HepG2 (cell line): Measurements from ENCODE around the gene PPP6R2. TPM values are rescaled to one million over a fixed set of nuclear protein-coding genes. Genes with fewer than 3 reads are reported as not detected.
A peak's percentile ranks its signal among the peaks of the same experiment; 100 is the strongest.

Experiments
- MTF2 ChIP-seq: sonication (generic); formaldehyde crosslinking; IDR thresholded peaks from 2 replicates; pipeline ENCODE4 v1.5.0; 2020; ENCODE audit warnings: missing genetic modification reagents, borderline replicate concordance
- PHF5A ChIP-seq: IDR thresholded peaks from one replicate; pipeline ENCODE4 v1.6.1; 2018; ENCODE audit warnings: low read depth, missing genetic modification reagents; ENCODE audit not compliant: unreplicated experiment
- ZKSCAN8 ChIP-seq: IDR thresholded peaks from 2 replicates; pipeline ENCODE4 v1.6.1; 2016; ENCODE audit warnings: borderline replicate concordance, missing genetic modification reagents, missing compliant biosample characterization
- ZNF138 ChIP-seq: sonication (generic); formaldehyde crosslinking; IDR thresholded peaks from 2 replicates; pipeline ENCODE4 v1.5.0; 2020; ENCODE audit warnings: mild to moderate bottlenecking, low read depth, missing genetic modification reagents
- ZNF34 ChIP-seq: sonication (generic); formaldehyde crosslinking; IDR thresholded peaks from 2 replicates; pipeline ENCODE4 v1.4.0; 2020; ENCODE audit warnings: mild to moderate bottlenecking, missing genetic modification reagents, borderline replicate concordance
- ZNF44 ChIP-seq: sonication (generic); formaldehyde crosslinking; IDR thresholded peaks from 2 replicates; pipeline ENCODE4 v1.5.1; 2020; ENCODE audit warnings: mild to moderate bottlenecking, missing genetic modification reagents
- ZNF557 ChIP-seq: sonication (generic); formaldehyde crosslinking; IDR thresholded peaks from 2 replicates; pipeline ENCODE4 v1.4.0; 2020; ENCODE audit warnings: missing genetic modification reagents
- ZNF761 ChIP-seq: sonication (generic); formaldehyde crosslinking; conservative IDR thresholded peaks from 2 replicates; pipeline ENCODE4 v1.4.0; 2020; ENCODE audit warnings: mild to moderate bottlenecking, missing genetic modification reagents
- ZNF775 ChIP-seq: sonication (generic); formaldehyde crosslinking; IDR thresholded peaks from 2 replicates; pipeline ENCODE4 v1.4.0; 2020; ENCODE audit warnings: missing genetic modification reagents, mild to moderate bottlenecking, moderate library complexity, borderline replicate concordance
- polyA plus RNA-seq, 8 experiments: library from polyadenylated mRNA; depleted of rRNA in 3 of 8; stranded (reverse) in 7 of 8; unstranded in 1 of 8; fragments of >200 nt; fragmentation: Illumina TruSeq in 4 of 8; extraction: Trizol in 4 of 8; gene quantifications; 2 replicates each; pipeline versions ENCODE4 v1.2.1 to v1.2.3, GENCODE V29; 2011 to 2016; ENCODE audit warnings: low read depth in 4 of 8, missing spikeins in 1 of 8, mixed read lengths in 1 of 8; ENCODE audit not compliant: insufficient read depth in 1 of 8
- total RNA-seq, 5 experiments: library from RNA; depleted of rRNA; stranded (reverse); fragments of >200 nt; fragmentation: Illumina TruSeq; extraction: Trizol; gene quantifications; 2 replicates each; pipeline ENCODE4 v1.2.3, GENCODE V29; 2016; ENCODE audit warnings: low read depth in 1 of 5
- TF ChIP-seq, protein P1 (sequence below): sonication (generic); formaldehyde crosslinking; IDR thresholded peaks from 2 replicates; pipeline ENCODE4 v1.9.0; 2022; ENCODE audit warnings: missing genetic modification reagents, mild to moderate bottlenecking, borderline replicate concordance
- TF ChIP-seq, protein P2 (sequence below): IDR thresholded peaks from 2 replicates; pipeline ENCODE4 v1.6.1; 2016
- TF ChIP-seq, protein P3 (sequence below): sonication (generic); formaldehyde crosslinking; IDR thresholded peaks from 2 replicates; pipeline ENCODE4 v1.5.1; 2020; ENCODE audit warnings: mild to moderate bottlenecking, missing genetic modification reagents
- TF ChIP-seq, protein P4 (sequence below): IDR thresholded peaks from 2 replicates; pipeline ENCODE4 v1.4.0; 2020; ENCODE audit warnings: mild to moderate bottlenecking, missing genetic modification reagents
- TF ChIP-seq, protein P5 (sequence below): sonication (generic); formaldehyde crosslinking; IDR thresholded peaks from 2 replicates; pipeline ENCODE4 v1.4.0; 2020; ENCODE audit warnings: missing genetic modification reagents, borderline replicate concordance

Gene PPP6R2
- total and polyA plus RNA-seq, 2 of the 13 experiments (the other 11 are each of a cell fraction or from before 2014, with no cell fraction given), result 55.0 to 102 TPM

DNA sequence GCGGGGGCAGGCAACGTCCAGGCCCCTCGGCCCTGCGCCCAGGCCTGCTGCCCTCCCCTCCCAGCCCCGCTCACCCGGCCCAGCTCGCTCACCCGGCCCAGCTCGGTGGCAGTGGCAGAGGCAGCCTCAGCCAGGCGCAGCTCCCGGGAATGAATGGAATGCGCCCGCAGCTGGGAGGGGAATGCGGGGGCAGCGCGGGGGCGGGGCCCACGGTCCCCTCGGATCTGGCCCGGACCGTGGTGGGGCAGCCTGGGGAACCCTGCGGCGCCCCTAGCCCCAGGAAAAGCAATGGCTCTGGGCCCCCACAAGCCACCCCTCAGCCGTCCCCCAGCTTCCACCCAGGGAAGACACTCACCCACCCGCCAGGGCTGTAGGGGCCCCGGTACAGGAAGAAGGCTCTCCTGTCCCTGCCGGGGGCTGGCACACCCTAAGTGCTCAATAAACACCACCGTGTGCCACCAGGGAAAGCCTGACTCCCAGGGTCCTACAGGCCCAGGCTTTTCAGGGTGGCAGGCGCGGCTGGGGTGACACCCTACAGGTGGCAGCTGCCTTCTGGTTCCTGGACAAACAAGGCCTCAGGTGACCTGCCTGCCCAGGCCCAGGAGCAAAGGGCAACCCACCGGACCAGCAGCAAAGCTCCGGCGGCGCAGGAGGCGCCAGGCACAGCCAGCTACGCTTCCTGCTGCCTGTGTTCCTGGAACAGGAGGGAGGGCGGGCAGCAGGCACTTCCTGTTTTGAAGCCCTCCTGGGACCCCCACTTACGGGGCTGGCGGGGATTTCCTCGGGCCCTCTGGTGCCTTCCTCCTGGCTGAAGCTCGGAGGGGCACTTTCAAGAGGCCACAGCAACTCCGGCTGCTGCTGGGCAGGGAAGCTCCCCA lies 49.4 kb upstream of the PPP6R2 start (continued):
- TF ChIP-seq, protein P1, sequence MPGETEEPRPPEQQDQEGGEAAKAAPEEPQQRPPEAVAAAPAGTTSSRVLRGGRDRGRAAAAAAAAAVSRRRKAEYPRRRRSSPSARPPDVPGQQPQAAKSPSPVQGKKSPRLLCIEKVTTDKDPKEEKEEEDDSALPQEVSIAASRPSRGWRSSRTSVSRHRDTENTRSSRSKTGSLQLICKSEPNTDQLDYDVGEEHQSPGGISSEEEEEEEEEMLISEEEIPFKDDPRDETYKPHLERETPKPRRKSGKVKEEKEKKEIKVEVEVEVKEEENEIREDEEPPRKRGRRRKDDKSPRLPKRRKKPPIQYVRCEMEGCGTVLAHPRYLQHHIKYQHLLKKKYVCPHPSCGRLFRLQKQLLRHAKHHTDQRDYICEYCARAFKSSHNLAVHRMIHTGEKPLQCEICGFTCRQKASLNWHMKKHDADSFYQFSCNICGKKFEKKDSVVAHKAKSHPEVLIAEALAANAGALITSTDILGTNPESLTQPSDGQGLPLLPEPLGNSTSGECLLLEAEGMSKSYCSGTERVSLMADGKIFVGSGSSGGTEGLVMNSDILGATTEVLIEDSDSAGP (CRISPR knock-in tag), result peak; percentile 89
- TF ChIP-seq, protein P2, sequence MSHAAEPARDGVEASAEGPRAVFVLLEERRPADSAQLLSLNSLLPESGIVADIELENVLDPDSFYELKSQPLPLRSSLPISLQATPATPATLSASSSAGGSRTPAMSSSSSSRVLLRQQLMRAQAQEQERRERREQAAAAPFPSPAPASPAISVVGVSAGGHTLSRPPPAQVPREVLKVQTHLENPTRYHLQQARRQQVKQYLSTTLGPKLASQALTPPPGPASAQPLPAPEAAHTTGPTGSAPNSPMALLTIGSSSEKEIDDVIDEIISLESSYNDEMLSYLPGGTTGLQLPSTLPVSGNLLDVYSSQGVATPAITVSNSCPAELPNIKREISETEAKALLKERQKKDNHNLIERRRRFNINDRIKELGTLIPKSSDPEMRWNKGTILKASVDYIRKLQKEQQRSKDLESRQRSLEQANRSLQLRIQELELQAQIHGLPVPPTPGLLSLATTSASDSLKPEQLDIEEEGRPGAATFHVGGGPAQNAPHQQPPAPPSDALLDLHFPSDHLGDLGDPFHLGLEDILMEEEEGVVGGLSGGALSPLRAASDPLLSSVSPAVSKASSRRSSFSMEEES (CRISPR knock-in tag), result peak; percentile 93
- TF ChIP-seq, protein P3, sequence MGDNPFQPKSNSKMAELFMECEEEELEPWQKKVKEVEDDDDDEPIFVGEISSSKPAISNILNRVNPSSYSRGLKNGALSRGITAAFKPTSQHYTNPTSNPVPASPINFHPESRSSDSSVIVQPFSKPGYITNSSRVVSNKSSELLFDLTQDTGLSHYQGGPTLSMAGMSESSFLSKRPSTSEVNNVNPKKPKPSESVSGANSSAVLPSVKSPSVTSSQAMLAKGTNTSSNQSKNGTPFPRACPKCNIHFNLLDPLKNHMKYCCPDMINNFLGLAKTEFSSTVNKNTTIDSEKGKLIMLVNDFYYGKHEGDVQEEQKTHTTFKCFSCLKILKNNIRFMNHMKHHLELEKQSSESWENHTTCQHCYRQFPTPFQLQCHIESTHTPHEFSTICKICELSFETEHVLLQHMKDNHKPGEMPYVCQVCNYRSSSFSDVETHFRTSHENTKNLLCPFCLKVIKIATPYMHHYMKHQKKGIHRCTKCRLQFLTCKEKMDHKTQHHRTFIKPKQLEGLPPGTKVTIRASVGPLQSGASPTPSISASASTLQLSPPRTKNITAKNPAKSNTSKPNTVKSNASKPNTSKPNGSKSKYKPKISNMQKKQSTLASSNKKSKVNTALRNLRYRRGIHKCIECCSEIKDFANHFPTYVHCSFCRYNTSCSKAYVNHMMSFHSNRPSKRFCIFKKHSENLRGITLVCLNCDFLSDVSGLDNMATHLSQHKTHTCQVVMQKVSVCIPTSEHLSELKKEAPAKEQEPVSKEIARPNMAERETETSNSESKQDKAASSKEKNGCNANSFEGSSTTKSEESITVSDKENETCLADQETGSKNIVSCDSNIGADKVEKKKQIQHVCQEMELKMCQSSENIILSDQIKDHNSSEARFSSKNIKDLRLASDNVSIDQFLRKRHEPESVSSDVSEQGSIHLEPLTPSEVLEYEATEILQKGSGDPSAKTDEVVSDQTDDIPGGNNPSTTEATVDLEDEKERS (CRISPR knock-in tag), result peak; percentile 78; the same call in 1 of the 2 replicates
- TF ChIP-seq ZKSCAN8 (CRISPR knock-in tag) (peak; percentile 88), ZNF138 (CRISPR knock-in tag) (no peak), ZNF557 (0 out of 2 replicates have a peak, but pooled peaks have one; percentile 84), ZNF761 (no peak; the same call in 1 of the 2 replicates), ZNF775 (CRISPR knock-in tag) (no peak), MTF2 (CRISPR knock-in tag) (0 out of 2 replicates have a peak, but pooled peaks have one; percentile 26), PHF5A (no peak), ZNF34 (CRISPR knock-in tag) (no peak), ZNF44 (CRISPR knock-in tag) (peak; percentile 37; the same call in 1 of the 2 replicates)
- TF ChIP-seq, protein P4, sequence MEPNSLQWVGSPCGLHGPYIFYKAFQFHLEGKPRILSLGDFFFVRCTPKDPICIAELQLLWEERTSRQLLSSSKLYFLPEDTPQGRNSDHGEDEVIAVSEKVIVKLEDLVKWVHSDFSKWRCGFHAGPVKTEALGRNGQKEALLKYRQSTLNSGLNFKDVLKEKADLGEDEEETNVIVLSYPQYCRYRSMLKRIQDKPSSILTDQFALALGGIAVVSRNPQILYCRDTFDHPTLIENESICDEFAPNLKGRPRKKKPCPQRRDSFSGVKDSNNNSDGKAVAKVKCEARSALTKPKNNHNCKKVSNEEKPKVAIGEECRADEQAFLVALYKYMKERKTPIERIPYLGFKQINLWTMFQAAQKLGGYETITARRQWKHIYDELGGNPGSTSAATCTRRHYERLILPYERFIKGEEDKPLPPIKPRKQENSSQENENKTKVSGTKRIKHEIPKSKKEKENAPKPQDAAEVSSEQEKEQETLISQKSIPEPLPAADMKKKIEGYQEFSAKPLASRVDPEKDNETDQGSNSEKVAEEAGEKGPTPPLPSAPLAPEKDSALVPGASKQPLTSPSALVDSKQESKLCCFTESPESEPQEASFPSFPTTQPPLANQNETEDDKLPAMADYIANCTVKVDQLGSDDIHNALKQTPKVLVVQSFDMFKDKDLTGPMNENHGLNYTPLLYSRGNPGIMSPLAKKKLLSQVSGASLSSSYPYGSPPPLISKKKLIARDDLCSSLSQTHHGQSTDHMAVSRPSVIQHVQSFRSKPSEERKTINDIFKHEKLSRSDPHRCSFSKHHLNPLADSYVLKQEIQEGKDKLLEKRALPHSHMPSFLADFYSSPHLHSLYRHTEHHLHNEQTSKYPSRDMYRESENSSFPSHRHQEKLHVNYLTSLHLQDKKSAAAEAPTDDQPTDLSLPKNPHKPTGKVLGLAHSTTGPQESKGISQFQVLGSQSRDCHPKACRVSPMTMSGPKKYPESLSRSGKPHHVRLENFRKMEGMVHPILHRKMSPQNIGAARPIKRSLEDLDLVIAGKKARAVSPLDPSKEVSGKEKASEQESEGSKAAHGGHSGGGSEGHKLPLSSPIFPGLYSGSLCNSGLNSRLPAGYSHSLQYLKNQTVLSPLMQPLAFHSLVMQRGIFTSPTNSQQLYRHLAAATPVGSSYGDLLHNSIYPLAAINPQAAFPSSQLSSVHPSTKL (CRISPR knock-in tag), result peak; percentile 65; the same call in 1 of the 2 replicates
- TF ChIP-seq, protein P5, sequence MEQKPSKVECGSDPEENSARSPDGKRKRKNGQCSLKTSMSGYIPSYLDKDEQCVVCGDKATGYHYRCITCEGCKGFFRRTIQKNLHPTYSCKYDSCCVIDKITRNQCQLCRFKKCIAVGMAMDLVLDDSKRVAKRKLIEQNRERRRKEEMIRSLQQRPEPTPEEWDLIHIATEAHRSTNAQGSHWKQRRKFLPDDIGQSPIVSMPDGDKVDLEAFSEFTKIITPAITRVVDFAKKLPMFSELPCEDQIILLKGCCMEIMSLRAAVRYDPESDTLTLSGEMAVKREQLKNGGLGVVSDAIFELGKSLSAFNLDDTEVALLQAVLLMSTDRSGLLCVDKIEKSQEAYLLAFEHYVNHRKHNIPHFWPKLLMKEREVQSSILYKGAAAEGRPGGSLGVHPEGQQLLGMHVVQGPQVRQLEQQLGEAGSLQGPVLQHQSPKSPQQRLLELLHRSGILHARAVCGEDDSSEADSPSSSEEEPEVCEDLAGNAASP, result peak; percentile 100
